GM12891 (cell line): Measurements from ENCODE around the gene CPTP.

Experiments
- PAX5 ChIP-seq: IDR thresholded peaks from 2 replicates; pipeline ENCODE4 v1.6.1; 2011; ENCODE audit warnings: low read length, moderate library complexity, mild to moderate bottlenecking; ENCODE audit not compliant: insufficient read depth, severe bottlenecking
- POLR2A ChIP-seq: IDR thresholded peaks from 2 replicates; pipeline ENCODE4 v1.6.1; 2011; ENCODE audit warnings: low read depth, low read length, control low read depth
- POLR2AphosphoS5 ChIP-seq: IDR thresholded peaks from 2 replicates; pipeline ENCODE4 v1.6.1; 2011; ENCODE audit warnings: low read depth, low read length, control low read depth
- POU2F2 ChIP-seq: IDR thresholded peaks from 2 replicates; pipeline ENCODE4 v1.6.1; 2011; ENCODE audit warnings: low read depth, mild to moderate bottlenecking, control low read depth, low read length, moderate library complexity
- TAF1 ChIP-seq: IDR thresholded peaks from 2 replicates; pipeline ENCODE4 v1.6.1; 2011; ENCODE audit warnings: low read depth, low read length, control low read depth

DNA sequence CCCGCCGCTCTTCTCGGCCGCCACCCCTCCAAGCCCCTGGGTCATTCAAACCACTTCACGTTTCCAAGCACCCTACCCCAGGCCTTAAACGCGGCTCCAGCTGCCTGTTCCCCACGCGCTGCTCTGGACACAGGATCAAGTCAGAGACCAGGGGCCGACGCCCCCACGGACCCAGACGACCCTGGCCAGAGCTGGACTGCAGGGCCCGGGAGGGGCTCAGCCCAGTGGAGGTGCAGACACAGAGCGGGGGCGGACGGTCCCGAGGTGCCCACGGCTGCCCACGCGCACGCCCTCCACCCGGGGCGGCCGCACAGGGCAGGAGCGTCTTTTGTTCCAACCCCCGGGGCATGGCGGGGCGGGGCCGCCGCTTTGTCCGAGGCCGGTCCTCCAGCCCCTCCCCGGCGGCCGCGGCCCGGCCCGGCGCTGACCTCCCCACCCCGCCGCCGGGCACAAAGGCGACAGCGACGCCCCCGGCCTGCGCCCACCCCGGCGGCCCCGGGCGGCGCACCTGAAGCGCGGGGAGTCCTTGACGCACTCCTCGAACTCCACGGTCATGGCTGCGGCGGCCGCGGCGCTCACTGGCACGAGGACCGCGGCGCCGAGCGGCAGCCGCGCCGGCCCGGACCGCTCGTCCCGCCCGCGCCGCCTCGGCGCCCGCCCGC lies 17.2 kb upstream of the CPTP start:
- no peak for TF ChIP-seq POLR2AphosphoS5
- no peak for TF ChIP-seq POLR2A
- TF ChIP-seq TAF1: no peak
- TF ChIP-seq PAX5: no peak
- TF ChIP-seq POU2F2: no peak
